ENCODE data around the gene NR5A2.

NR5A2 gene

DNA sequence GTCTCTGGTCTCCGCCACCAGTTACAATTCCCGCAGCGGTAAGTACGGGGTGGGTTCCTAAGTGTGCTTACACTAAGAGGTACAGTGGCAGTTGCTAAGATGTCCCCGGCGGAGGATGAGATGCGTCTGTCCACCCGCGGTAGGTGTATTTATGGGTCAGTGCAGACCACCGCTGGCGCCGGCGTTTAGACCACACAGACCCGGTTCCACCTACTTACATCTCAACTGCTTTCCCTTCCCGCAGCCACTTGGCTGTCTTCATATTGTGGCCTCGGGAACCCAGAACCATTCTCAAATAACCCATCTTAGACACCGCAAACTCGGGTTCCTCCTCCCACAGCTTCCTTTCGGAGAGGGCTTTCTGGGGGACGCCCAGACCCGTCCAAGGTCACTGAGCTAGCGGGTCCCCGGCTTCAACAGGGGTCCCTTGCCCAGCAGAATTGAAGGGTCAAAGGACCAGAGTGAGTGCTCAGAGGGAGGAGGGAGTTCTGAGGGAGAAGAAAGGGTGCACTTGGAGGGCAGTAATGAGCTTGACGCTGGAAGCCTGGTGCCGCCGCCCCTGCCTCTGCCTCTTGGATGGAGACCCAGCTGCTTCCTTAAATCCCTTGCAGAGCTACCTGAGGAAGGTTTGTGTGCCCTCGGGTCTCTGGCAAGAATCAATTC lies 8.6 kb downstream of the NR5A2 start:
- Histone ChIP-seq H3K36me3 (ENCODE audit: control insufficient read depth in 2 of 2, insufficient read depth in 1 of 2, low read length in 2 of 2) (no peaks in the 10 kb centered on the region), H3K9me3 (ENCODE audit: control insufficient read depth, insufficient read depth, low read depth, low read length) (no peaks in the 10 kb centered on the region), H3K4me1 (ENCODE audit: control insufficient read depth, insufficient read depth, low read length) (peaks cover 5% of the 10 kb centered on the region; the same call in 1 of the 2 replicates), H3K27ac (ENCODE audit: extremely low read depth, low read depth, low read length) (no peak overlapping the region), H3K4me3 (ENCODE audit: low read depth, low read length) (no peak overlapping the region)
- ChIA-PET CTCF (interaction anchor here (1.4 kb wide), 1 partner anchor 103 kb away, joined by 3 read pairs; no protein-coding TSS in a partner anchor), POLR2A (no interaction called here)
- TF ChIP-seq ZBTB7A (tag by site-specific recombination; IDR thresholded peaks at IDR 0.05; ENCODE audit: low read depth): no peak
- TF ChIP-seq ZNF473 (tag by site-specific recombination; IDR thresholded peaks at IDR 0.05): no peak
- no peak for TF ChIP-seq ZNF155 (tag by site-specific recombination; IDR thresholded peaks at IDR 0.05)
- TF ChIP-seq ZNF324 (tag by site-specific recombination; IDR thresholded peaks at IDR 0.05): no peak
- TF ChIP-seq ZEB2 (tag by site-specific recombination; IDR thresholded peaks at IDR 0.05): no peak
- TF ChIP-seq BCL11A (tag by site-specific recombination; IDR thresholded peaks at IDR 0.05; ENCODE audit: low read depth): no peak
- no peak for TF ChIP-seq ZNF585B (tag by site-specific recombination; IDR thresholded peaks at IDR 0.05)
- no peak for TF ChIP-seq ZNF747 (tag by site-specific recombination; IDR thresholded peaks at IDR 0.05)
- TF ChIP-seq IKZF3 (tag by site-specific recombination; IDR thresholded peaks at IDR 0.05): no peak
- TF ChIP-seq, protein P1, sequence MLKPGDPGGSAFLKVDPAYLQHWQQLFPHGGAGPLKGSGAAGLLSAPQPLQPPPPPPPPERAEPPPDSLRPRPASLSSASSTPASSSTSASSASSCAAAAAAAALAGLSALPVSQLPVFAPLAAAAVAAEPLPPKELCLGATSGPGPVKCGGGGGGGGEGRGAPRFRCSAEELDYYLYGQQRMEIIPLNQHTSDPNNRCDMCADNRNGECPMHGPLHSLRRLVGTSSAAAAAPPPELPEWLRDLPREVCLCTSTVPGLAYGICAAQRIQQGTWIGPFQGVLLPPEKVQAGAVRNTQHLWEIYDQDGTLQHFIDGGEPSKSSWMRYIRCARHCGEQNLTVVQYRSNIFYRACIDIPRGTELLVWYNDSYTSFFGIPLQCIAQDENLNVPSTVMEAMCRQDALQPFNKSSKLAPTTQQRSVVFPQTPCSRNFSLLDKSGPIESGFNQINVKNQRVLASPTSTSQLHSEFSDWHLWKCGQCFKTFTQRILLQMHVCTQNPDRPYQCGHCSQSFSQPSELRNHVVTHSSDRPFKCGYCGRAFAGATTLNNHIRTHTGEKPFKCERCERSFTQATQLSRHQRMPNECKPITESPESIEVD (tag by site-specific recombination; IDR thresholded peaks at IDR 0.05): no peak
- TF ChIP-seq, protein P2, sequence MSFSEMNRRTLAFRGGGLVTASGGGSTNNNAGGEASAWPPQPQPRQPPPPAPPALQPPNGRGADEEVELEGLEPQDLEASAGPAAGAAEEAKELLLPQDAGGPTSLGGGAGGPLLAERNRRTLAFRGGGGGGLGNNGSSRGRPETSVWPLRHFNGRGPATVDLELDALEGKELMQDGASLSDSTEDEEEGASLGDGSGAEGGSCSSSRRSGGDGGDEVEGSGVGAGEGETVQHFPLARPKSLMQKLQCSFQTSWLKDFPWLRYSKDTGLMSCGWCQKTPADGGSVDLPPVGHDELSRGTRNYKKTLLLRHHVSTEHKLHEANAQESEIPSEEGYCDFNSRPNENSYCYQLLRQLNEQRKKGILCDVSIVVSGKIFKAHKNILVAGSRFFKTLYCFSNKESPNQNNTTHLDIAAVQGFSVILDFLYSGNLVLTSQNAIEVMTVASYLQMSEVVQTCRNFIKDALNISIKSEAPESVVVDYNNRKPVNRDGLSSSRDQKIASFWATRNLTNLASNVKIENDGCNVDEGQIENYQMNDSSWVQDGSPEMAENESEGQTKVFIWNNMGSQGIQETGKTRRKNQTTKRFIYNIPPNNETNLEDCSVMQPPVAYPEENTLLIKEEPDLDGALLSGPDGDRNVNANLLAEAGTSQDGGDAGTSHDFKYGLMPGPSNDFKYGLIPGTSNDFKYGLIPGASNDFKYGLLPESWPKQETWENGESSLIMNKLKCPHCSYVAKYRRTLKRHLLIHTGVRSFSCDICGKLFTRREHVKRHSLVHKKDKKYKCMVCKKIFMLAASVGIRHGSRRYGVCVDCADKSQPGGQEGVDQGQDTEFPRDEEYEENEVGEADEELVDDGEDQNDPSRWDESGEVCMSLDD (tag by site-specific recombination; IDR thresholded peaks at IDR 0.05): no peak
- TF ChIP-seq, protein P3, sequence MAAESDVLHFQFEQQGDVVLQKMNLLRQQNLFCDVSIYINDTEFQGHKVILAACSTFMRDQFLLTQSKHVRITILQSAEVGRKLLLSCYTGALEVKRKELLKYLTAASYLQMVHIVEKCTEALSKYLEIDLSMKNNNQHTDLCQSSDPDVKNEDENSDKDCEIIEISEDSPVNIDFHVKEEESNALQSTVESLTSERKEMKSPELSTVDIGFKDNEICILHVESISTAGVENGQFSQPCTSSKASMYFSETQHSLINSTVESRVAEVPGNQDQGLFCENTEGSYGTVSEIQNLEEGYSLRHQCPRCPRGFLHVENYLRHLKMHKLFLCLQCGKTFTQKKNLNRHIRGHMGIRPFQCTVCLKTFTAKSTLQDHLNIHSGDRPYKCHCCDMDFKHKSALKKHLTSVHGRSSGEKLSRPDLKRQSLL (tag by site-specific recombination; IDR thresholded peaks at IDR 0.05): no peak
- no peak for TF ChIP-seq ZNF530 (tag by site-specific recombination; IDR thresholded peaks at IDR 0.05; ENCODE audit: low read depth)
- no peak for TF ChIP-seq OVOL3 (tag by site-specific recombination; IDR thresholded peaks at IDR 0.05)
- TF ChIP-seq, protein P4, sequence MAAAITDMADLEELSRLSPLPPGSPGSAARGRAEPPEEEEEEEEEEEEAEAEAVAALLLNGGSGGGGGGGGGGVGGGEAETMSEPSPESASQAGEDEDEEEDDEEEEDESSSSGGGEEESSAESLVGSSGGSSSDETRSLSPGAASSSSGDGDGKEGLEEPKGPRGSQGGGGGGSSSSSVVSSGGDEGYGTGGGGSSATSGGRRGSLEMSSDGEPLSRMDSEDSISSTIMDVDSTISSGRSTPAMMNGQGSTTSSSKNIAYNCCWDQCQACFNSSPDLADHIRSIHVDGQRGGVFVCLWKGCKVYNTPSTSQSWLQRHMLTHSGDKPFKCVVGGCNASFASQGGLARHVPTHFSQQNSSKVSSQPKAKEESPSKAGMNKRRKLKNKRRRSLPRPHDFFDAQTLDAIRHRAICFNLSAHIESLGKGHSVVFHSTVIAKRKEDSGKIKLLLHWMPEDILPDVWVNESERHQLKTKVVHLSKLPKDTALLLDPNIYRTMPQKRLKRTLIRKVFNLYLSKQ (tag by site-specific recombination; IDR thresholded peaks at IDR 0.05; ENCODE audit: borderline replicate concordance): no peak
- TF ChIP-seq, protein P5, sequence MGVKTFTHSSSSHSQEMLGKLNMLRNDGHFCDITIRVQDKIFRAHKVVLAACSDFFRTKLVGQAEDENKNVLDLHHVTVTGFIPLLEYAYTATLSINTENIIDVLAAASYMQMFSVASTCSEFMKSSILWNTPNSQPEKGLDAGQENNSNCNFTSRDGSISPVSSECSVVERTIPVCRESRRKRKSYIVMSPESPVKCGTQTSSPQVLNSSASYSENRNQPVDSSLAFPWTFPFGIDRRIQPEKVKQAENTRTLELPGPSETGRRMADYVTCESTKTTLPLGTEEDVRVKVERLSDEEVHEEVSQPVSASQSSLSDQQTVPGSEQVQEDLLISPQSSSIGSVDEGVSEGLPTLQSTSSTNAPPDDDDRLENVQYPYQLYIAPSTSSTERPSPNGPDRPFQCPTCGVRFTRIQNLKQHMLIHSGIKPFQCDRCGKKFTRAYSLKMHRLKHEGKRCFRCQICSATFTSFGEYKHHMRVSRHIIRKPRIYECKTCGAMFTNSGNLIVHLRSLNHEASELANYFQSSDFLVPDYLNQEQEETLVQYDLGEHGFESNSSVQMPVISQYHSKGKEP (tag by site-specific recombination; IDR thresholded peaks at IDR 0.05): no peak
- TF ChIP-seq, protein P6, sequence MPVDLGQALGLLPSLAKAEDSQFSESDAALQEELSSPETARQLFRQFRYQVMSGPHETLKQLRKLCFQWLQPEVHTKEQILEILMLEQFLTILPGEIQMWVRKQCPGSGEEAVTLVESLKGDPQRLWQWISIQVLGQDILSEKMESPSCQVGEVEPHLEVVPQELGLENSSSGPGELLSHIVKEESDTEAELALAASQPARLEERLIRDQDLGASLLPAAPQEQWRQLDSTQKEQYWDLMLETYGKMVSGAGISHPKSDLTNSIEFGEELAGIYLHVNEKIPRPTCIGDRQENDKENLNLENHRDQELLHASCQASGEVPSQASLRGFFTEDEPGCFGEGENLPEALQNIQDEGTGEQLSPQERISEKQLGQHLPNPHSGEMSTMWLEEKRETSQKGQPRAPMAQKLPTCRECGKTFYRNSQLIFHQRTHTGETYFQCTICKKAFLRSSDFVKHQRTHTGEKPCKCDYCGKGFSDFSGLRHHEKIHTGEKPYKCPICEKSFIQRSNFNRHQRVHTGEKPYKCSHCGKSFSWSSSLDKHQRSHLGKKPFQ (tag by site-specific recombination; IDR thresholded peaks at IDR 0.05): no peak
- no peak for TF ChIP-seq SETDB1 (IDR thresholded peaks at IDR 0.05; ENCODE audit: insufficient read length, low read length)
- no peak for TF ChIP-seq ZNF311 (tag by site-specific recombination; IDR thresholded peaks at IDR 0.05; ENCODE audit: borderline replicate concordance)
- TF ChIP-seq ZNF202 (tag by site-specific recombination; IDR thresholded peaks at IDR 0.05; ENCODE audit: borderline replicate concordance): no peak

All from HEK293 (cell line).